GM12878 (cell line): ENCODE results near the gene WDR91. TPM values are rescaled to one million over a fixed set of nuclear protein-coding genes. Genes with fewer than 3 reads are reported as not detected.

Experiments used
- ATAC-seq: fragments of 200-7000 bp; cut with Tn5 transposase; 3 replicates; pipeline ENCODE4 v1.9.1; 2020; ENCODE audit warnings: mild to moderate bottlenecking, moderate library complexity
- BruUV-seq: library from RNA; stranded (reverse); fragments of 400-500 nt; replicated peaks from 2 replicates; lab custom pipeline; 2021; lab: Mats Ljungman, UMichigan
- CTCF ChIA-PET: fragments of 300-600 bp; sonication (Branson Sonifier 250); formaldehyde crosslinking; extraction: SDS; loops from one replicate; lab custom pipeline; 2021; ENCODE audit warnings: inconsistent platforms; lab: Yijun Ruan, JAX
- POLR2A ChIA-PET: fragments of 350-600 bp; formaldehyde crosslinking; extraction: SDS; loops from one replicate; lab custom pipeline; 2021; ENCODE audit warnings: inconsistent platforms; lab: Charles Lee
- RAD21 ChIA-PET: fragments of 300-600 bp; sonication (Branson Sonifier 250); formaldehyde crosslinking; loops from one replicate; lab custom pipeline; 2023; ENCODE audit warnings: antibody characterized with exemption; ENCODE audit not compliant: unreplicated experiment; lab: Charles Lee
- SMC1A ChIA-PET: fragments of 300-600 bp; sonication (Branson Sonifier 250); formaldehyde crosslinking; loops from one replicate; lab custom pipeline; 2023; ENCODE audit not compliant: unreplicated experiment, uncharacterized antibody; lab: Charles Lee
- DNase-seq: peaks from one replicate; pipeline ENCODE4 v3.0.0-alpha.2; 2011; ENCODE audit warnings: low read depth, low spot score
- FAIRE-seq: peaks from 3 replicates; lab custom pipeline; 2011; peaks lifted over from hg19 to GRCh38; lab: Jason Lieb, UNC
- H2AFZ ChIP-seq: 2 replicates; pipeline ENCODE4 v1.6.0; 2011; ENCODE audit warnings: low read depth, low read length, control low read depth; ENCODE audit not compliant: control insufficient read depth
- H3K27ac ChIP-seq: 2 replicates; pipeline ENCODE4 v1.5.1; 2011; ENCODE audit warnings: control low read depth; ENCODE audit not compliant: control insufficient read depth, insufficient read depth
- H3K27me3 ChIP-seq, 2 experiments: replicated peaks in 1 of 2; 2 replicates each; pipeline versions ENCODE4 v1.6.0 to v1.6.1; 2011; ENCODE audit warnings: low read length in 1 of 2; ENCODE audit not compliant: control insufficient read depth in 2 of 2, insufficient read depth in 2 of 2
- H3K36me3 ChIP-seq, 2 experiments: 2 replicates each; pipeline ENCODE4 v1.5.1; 2011; ENCODE audit warnings: low read length in 1 of 2; ENCODE audit not compliant: control insufficient read depth in 2 of 2, insufficient read depth in 2 of 2
- H3K4me1 ChIP-seq: 2 replicates; pipeline ENCODE4 v1.6.1; 2011; ENCODE audit warnings: mild to moderate bottlenecking, low read length, moderate library complexity, mixed read lengths; ENCODE audit not compliant: control insufficient read depth, insufficient read depth
- H3K4me2 ChIP-seq: 2 replicates; pipeline ENCODE4 v1.6.0; 2011; ENCODE audit warnings: control low read depth; ENCODE audit not compliant: control insufficient read depth, insufficient read depth
- H3K4me3 ChIP-seq: fragments of 200-600 bp; sonication (generic); 2 replicates; pipeline ENCODE4 v1.5.1; 2016
- H3K79me2 ChIP-seq: 2 replicates; pipeline ENCODE4 v1.6.0; 2011; ENCODE audit warnings: low read length; ENCODE audit not compliant: control insufficient read depth, insufficient read depth
- H3K9ac ChIP-seq: 2 replicates; pipeline ENCODE4 v1.8.0; 2011; ENCODE audit warnings: low read length, control low read depth, mixed read lengths; ENCODE audit not compliant: control insufficient read depth, insufficient read depth
- H3K9me3 ChIP-seq: replicated peaks from 3 replicates; pipeline ENCODE4 v1.5.1; 2011; ENCODE audit warnings: mild to moderate bottlenecking, low read length; ENCODE audit not compliant: control insufficient read depth, insufficient read depth
- H4K20me1 ChIP-seq: 2 replicates; pipeline ENCODE4 v1.6.0; 2011; ENCODE audit not compliant: control insufficient read depth, insufficient read depth
- BACH1 ChIP-seq: fragments of 450-650 bp; IDR thresholded peaks from 2 replicates; pipeline ENCODE4 v1.6.1; 2017; ENCODE audit warnings: mild to moderate bottlenecking, borderline replicate concordance
- CREM ChIP-seq: IDR thresholded peaks from 2 replicates; pipeline ENCODE4 v1.6.1; 2014; ENCODE audit warnings: antibody characterized with exemption, low read depth
- ESRRA ChIP-seq: IDR thresholded peaks from 2 replicates; pipeline ENCODE4 v1.6.1; 2012; ENCODE audit warnings: mild to moderate bottlenecking, low read length, improper control_type of control experiment
- MLLT1 ChIP-seq: fragments of 450-650 bp; IDR thresholded peaks from 2 replicates; pipeline ENCODE4 v1.6.1; 2016; ENCODE audit warnings: mild to moderate bottlenecking
- PML ChIP-seq: IDR thresholded peaks from 2 replicates; pipeline ENCODE4 v1.6.1; 2012; ENCODE audit warnings: low read length, inconsistent platforms
- SPI1 ChIP-seq: IDR thresholded peaks from 2 replicates; pipeline ENCODE4 v1.6.1; 2011; ENCODE audit warnings: low read depth, mild to moderate bottlenecking, low read length, moderate library complexity, borderline replicate concordance; ENCODE audit not compliant: insufficient read depth
- SUPT20H ChIP-seq: IDR thresholded peaks from 2 replicates; pipeline ENCODE4 v1.6.1; 2011; ENCODE audit warnings: low read depth, mild to moderate bottlenecking, low read length, moderate library complexity, borderline replicate concordance; ENCODE audit not compliant: control insufficient read depth
- ZNF592 ChIP-seq: fragments of 450-650 bp; IDR thresholded peaks from 2 replicates; pipeline ENCODE4 v1.6.1; 2017; ENCODE audit warnings: mild to moderate bottlenecking, moderate library complexity
- WGBS: methylation state at CpG from one replicate; pipeline ENCODE4 v1.1.6; 2016; ENCODE audit warnings: low lambda C conversion rate; ENCODE audit not compliant: insufficient replicate concordance, insufficient coverage; ENCODE audit errors: missing lambda C conversion rate; 5-methylcytosine and 5-hydroxymethylcytosine counted together
- in situ Hi-C: fragments of 300-500 bp; cut with MboI; formaldehyde crosslinking; loops from 9 replicates; pipeline ENCODE4 v1.14.3; 2018; ENCODE audit warnings: mixed read lengths
- intact Hi-C: fragments of 100-400 bp; cut with micrococcal nuclease; formaldehyde crosslinking; loops from one replicate; pipeline ENCODE4 v1.14.2; 2022; ENCODE audit not compliant: unreplicated experiment
- polyA plus RNA-seq, 11 experiments: library from polyadenylated mRNA; depleted of rRNA in 4 of 11; unstranded in 6 of 11; stranded (reverse) in 5 of 11; fragments of >200 nt; fragmentation: Nextera tagmentation in 4 of 11; fragmentation: Illumina TruSeq in 1 of 11; extraction: Ambion mirVana in 4 of 11; extraction: Trizol in 1 of 11; gene quantifications; 1 replicate in 1 of 11; 2 replicates in 10 of 11; pipeline versions ENCODE4 v1.2.1 to v1.2.3, GENCODE V29; 2011 to 2016; ENCODE audit warnings: inconsistent platforms in 2 of 11, missing spikeins in 2 of 11, low read depth in 1 of 11
- total RNA-seq, 4 experiments: library from RNA; depleted of rRNA in 3 of 4; stranded (reverse); fragments of >200 nt in 3 of 4; fragmentation: Illumina TruSeq in 1 of 4; extraction: Trizol in 1 of 4; gene quantifications; 2 replicates each; pipeline versions ENCODE4 v1.2.1 to v1.2.3, GENCODE V29; 2013 to 2021

WDR91 gene
- total and polyA plus RNA-seq, 10 of the 15 experiments (the other 5 are each of a cell fraction or from before 2014, with no cell fraction given), result 7.6 to 83.3 (median 16.5) TPM

GRCh38 chr7:135240441-135240840 is 29.1 kb upstream of the WDR91 start:
- FAIRE-seq, result no peak
- RAD21 ChIA-PET, result interaction anchor here (1.0 kb wide), 1 partner anchor 40 kb away, joined by 3 read pairs; no protein-coding TSS in a partner anchor
- H3K4me3 ChIP-seq, result no peak overlapping the region
- SMC1A ChIA-PET, result interaction anchor here (0.8 to 0.9 kb wide), 2 partner anchors 11 to 32 kb away, joined by 3 read pairs; no protein-coding TSS in a partner anchor
- no peaks in the 10 kb centered on the region; a peak in 1 of 4 replicates for H3K27me3 ChIP-seq
- H2AFZ ChIP-seq, result no peak overlapping the region
- H3K9ac ChIP-seq, result no peak overlapping the region
- intact Hi-C loops (no loop called here), in situ Hi-C loops (no loop called here)
- H3K4me2 ChIP-seq, result no peak overlapping the region
- H3K36me3 ChIP-seq, result no peaks in the 10 kb centered on the region
- WGBS, result 45% methylated on average over 9 of the region's 9 CpGs
- no TSS peak for BruUV-seq
- peaks cover 11% of the 10 kb centered on the region for H3K4me1 ChIP-seq
- POLR2A ChIA-PET, result interaction anchor here (0.7 to 1.8 kb wide), 2 partner anchors 11 to 29 kb away, joined by 3 to 6 read pairs; partner anchors contain the start of gene WDR91
- no peaks in the 10 kb centered on the region for H4K20me1 ChIP-seq
- H3K9me3 ChIP-seq, result no peaks in the 10 kb centered on the region; the same call in 2 of the 3 replicates
- no peaks in the 10 kb centered on the region for H3K79me2 ChIP-seq
- DNase-seq, result no peak
- TF ChIP-seq MLLT1 (no peak), BACH1 (no peak)
- CTCF ChIA-PET, result interaction anchor here (1.5 kb wide), 1 partner anchor 34 kb away, joined by 6 read pairs; no protein-coding TSS in a partner anchor
- H3K27ac ChIP-seq, result no peak overlapping the region
- no peak for ATAC-seq

GRCh38 chr7:135239263-135239662 is 27.9 kb upstream of the WDR91 start:
- ChIA-PET SMC1A (interaction anchor here (0.7 to 1.3 kb wide), 3 partner anchors 9 to 51 kb away, joined by 3 read pairs; no protein-coding TSS in a partner anchor), POLR2A (interaction anchor here (0.8 to 1.8 kb wide), 2 partner anchors 26 to 28 kb away, joined by 3 to 6 read pairs; partner anchors contain the start of gene WDR91), RAD21 (interaction anchor here (1.6 kb wide), 1 partner anchor 51 kb away, joined by 4 read pairs; no protein-coding TSS in a partner anchor), CTCF (interaction anchor here (0.6 to 1.5 kb wide), 5 partner anchors 9 to 50 kb away, joined by 3 to 6 read pairs (median 3); no protein-coding TSS in a partner anchor)
- in situ Hi-C loops (no loop called here), intact Hi-C loops (no loop called here)
- H3K4me1 ChIP-seq, result peaks cover 14% of the 10 kb centered on the region
- H2AFZ ChIP-seq, result no peak overlapping the region
- BruUV-seq, result no TSS peak
- WGBS, result 78% methylated on average over 7 of the region's 7 CpGs
- H3K36me3 ChIP-seq, result no peaks in the 10 kb centered on the region
- no peak for ATAC-seq
- H4K20me1 ChIP-seq, result no peaks in the 10 kb centered on the region
- no peak overlapping the region for H3K4me2 ChIP-seq
- no peaks in the 10 kb centered on the region; the same call in 2 of the 3 replicates for H3K9me3 ChIP-seq
- no peak overlapping the region for H3K27ac ChIP-seq
- H3K4me3 ChIP-seq, result no peak overlapping the region
- DNase-seq, result no peak
- no peaks in the 10 kb centered on the region for H3K79me2 ChIP-seq
- no peak overlapping the region for H3K9ac ChIP-seq
- no peaks in the 10 kb centered on the region for H3K27me3 ChIP-seq
- no peak for FAIRE-seq
- TF ChIP-seq SPI1, result no peak
- no peak for TF ChIP-seq SUPT20H
- no peak for TF ChIP-seq PML
- TF ChIP-seq CREM, result no peak
- no peak for TF ChIP-seq ESRRA
- no peak for TF ChIP-seq ZNF592
